ENCODE data around the gene MEX3C. TPM values are rescaled to one million over a fixed set of nuclear protein-coding genes. Genes with fewer than 3 reads are reported as not detected.

MEX3C gene
- total and polyA plus RNA-seq, 4 donors: 45.7 to 65.5 (median 51.3) TPM

DNA sequence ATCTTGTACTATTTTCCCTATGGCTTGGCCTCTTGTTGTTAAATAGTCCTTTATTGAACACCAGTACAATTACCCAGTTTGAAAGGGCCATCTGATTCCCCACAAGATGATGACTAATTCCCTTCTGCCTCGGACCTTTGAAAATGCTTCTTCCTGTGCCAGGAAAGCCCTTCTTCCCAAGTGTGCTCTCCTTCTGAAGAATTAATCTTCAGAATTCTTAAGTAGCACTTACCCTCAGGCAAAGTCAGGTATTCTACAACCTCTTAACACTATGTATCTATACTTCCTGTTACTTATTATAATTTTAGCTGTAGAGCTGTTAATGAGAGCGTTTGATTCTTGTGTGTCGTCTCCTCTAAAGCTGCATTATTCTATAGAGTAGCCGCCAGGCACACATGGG is 28.6 kb upstream of the MEX3C start:
- no peaks in the 10 kb centered on the region for H3K36me3 ChIP-seq (ENCODE audit: control insufficient read depth, insufficient read depth, low read length)
- H3K4me3 ChIP-seq (ENCODE audit: low read depth, low read length): no peak overlapping the region
- H3K9me3 ChIP-seq (ENCODE audit: control insufficient read depth, insufficient read depth, low read length): peaks cover 3% of the 10 kb centered on the region
- no peak for DNase-seq (ENCODE audit: low read depth in 4 of 6, low spot score in 6 of 6)
- WGBS (ENCODE audit: insufficient coverage): 75% methylated on average over 1 of the region's 4 CpGs
- no peaks in the 10 kb centered on the region for H3K27me3 ChIP-seq (ENCODE audit: control insufficient read depth, insufficient read depth, low read length)
- H3K4me1 ChIP-seq (ENCODE audit: control insufficient read depth, insufficient read depth, low read length): no peaks in the 10 kb centered on the region
- H3K27ac ChIP-seq (ENCODE audit: low read depth, low read length): no peak overlapping the region

DNA sequence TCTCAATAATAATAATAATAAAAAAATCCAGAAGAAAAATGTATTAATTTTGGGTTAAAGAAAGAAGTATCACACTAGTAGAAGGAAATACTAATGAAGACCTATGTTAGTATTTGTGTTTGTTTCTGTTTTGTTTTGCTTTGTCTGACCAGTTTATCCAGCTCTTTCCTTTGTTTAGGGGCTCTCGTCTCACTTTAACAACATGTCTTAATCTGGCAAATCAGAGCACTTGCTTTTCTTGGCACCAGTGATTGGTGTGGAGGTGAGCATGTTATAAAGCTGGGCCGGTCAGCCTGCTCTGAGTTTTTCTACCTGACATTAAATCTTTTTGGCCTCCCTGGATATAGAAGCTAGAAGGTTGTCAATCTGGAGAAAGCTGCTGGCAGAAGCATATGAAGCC is 15.1 kb upstream of the MEX3C start:
- no peaks in the 10 kb centered on the region for H3K36me3 ChIP-seq (ENCODE audit: control insufficient read depth, insufficient read depth, low read length)
- H3K4me3 ChIP-seq (ENCODE audit: low read depth, low read length): no peak overlapping the region
- 100% methylated on average over 1 of the region's 2 CpGs for WGBS (ENCODE audit: insufficient coverage)

DNA sequence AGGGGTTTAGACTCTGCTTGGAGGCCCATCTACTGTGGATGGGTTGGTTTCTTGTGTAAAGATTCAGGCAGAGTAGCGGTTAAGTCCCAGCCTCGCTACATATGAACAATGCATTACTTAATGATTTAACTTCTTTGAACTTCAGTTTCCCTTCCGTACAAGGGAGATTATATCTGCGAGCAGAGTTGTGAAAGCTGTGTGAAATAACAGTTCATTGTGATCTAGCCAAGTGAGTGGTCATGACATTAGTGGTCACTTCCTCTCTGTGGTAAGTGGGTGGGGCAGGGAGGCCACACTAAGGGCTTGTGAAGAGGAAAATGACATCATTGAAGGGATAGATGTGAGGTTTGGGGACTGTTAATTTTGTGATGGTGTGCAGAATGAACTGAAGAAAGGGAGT is 14.1 kb upstream of the MEX3C start:
- peak in 1 of 6 donors; percentile 15 for DNase-seq (ENCODE audit: low read depth in 4 of 6, low spot score in 6 of 6)
- Histone ChIP-seq H3K4me3 (ENCODE audit: low read depth, low read length) (no peak overlapping the region), H3K9me3 (ENCODE audit: control insufficient read depth, insufficient read depth, low read length) (no peaks in the 10 kb centered on the region), H3K27ac (ENCODE audit: low read depth, low read length) (peak overlapping the region; percentile 10), H3K4me1 (ENCODE audit: control insufficient read depth, insufficient read depth, low read length) (no peaks in the 10 kb centered on the region), H3K27me3 (ENCODE audit: control insufficient read depth, insufficient read depth, low read length) (no peaks in the 10 kb centered on the region), H3K36me3 (ENCODE audit: control insufficient read depth, insufficient read depth, low read length) (no peaks in the 10 kb centered on the region)
- WGBS (ENCODE audit: insufficient coverage): 60% methylated on average over 1 of the region's 4 CpGs

More for the DNA sequence above, 15.1 kb upstream of the MEX3C start:
- Histone ChIP-seq H3K27ac (ENCODE audit: low read depth, low read length) (no peak overlapping the region), H3K27me3 (ENCODE audit: control insufficient read depth, insufficient read depth, low read length) (no peaks in the 10 kb centered on the region), H3K9me3 (ENCODE audit: control insufficient read depth, insufficient read depth, low read length) (no peaks in the 10 kb centered on the region), H3K4me1 (ENCODE audit: control insufficient read depth, insufficient read depth, low read length) (no peaks in the 10 kb centered on the region)
- no peak for DNase-seq (ENCODE audit: low read depth in 4 of 6, low spot score in 6 of 6)

DNA sequence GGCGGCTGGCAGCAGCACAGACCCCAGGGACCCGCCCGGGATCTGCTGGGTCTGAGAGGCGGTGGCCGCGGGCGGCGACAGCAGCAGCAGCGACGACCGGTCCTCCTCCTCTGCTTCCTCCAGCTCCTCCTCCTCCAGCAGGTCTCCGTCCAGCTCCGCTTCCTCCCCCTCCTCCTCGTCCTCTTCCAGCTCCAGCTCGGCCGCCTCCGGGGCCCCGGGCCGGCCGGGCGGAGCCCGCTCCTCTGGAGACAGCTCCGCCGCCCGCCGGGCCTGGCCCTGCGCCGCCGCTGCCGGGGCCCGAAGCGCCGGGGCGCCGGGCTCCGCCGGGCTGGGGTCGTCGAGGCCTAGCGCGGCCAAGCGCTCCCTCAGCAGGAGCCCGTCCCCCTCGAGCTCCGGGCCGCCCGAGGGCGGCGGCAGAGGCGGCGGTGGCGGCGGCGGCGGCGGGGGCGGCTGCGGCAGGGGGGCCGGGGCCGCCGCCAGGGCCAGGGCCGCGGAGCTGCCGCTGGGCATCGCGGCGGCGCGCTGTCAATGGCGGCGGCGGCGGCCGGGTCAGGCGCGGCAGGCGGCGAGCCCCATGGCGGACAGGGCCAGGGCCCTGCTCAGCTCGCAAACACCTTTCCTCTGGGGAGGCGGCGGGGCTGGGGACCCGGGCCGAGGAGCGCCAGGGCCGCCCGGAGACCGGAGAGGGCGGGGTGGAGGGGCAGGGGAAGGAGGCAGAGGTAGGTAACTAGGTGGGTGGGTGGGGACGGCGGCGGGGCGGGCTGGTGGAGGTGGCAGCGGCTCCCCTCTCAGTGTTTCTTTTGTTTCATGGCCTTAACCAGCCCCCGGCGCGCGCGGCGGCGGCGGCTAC is 445 bp downstream of the MEX3C start:
- no peaks in the 10 kb centered on the region for H3K9me3 ChIP-seq (ENCODE audit: control insufficient read depth, insufficient read depth, low read length)
- H3K36me3 ChIP-seq (ENCODE audit: control insufficient read depth, insufficient read depth, low read length): no peaks in the 10 kb centered on the region
- peak in 2 of 6 donors; percentile 76 to 79 for DNase-seq (ENCODE audit: low read depth in 4 of 6, low spot score in 6 of 6)
- under 1% methylated on average over 89 of the region's 102 CpGs for WGBS (ENCODE audit: insufficient coverage)
- peak overlapping the region; percentile 91 for H3K27ac ChIP-seq (ENCODE audit: low read depth, low read length)
- no peaks in the 10 kb centered on the region for H3K27me3 ChIP-seq (ENCODE audit: control insufficient read depth, insufficient read depth, low read length)
- H3K4me1 ChIP-seq (ENCODE audit: control insufficient read depth, insufficient read depth, low read length): peaks cover 9% of the 10 kb centered on the region
- peak overlapping the region; percentile 85 for H3K4me3 ChIP-seq (ENCODE audit: low read depth, low read length)

DNA sequence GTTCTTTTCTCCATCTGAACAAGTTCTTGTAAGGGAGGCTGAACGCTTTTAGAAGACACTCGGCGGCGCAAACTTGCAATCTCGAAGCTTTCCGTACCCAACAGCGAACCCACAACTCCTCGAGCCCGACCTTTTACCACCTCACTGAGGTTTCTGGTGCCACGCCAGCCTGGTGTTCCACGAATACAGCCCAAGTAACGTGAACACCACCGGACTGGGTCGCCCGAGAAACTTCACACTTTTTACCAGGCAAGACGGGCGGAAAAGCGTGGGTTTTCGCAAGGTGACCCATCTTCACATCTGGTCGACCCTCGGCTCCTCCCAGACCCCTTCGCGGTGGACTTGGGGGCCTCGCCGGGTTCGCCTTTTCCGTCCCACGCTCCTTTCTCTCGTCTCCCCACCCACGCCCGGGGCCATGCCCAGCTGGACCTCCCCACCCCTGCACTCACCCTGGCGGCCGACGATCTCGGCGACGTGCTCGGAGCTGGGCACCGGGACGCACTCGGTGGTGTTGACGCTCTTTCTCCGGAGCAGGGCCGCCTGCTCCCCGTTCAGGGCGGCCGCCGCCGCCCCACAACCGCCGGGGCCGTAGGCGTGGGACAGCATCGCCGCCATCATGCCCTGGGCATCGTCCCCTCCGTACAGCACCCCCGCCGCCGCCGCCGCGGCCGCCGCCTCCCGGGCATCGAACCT is 1.2 kb downstream of the MEX3C start:
- no peaks in the 10 kb centered on the region for H3K9me3 ChIP-seq (ENCODE audit: control insufficient read depth, insufficient read depth, low read length)
- WGBS (ENCODE audit: insufficient coverage): 0% methylated on average over 67 of the region's 67 CpGs
- no peaks in the 10 kb centered on the region for H3K36me3 ChIP-seq (ENCODE audit: control insufficient read depth, insufficient read depth, low read length)
- no peaks in the 10 kb centered on the region for H3K27me3 ChIP-seq (ENCODE audit: control insufficient read depth, insufficient read depth, low read length)
- peak overlapping the region; percentile 77 for H3K4me3 ChIP-seq (ENCODE audit: low read depth, low read length)
- DNase-seq (ENCODE audit: low read depth in 4 of 6, low spot score in 6 of 6): peak in 3 of 6 donors; percentile 31 to 68 (median 62)
- peak overlapping the region; percentile 88 for H3K27ac ChIP-seq (ENCODE audit: low read depth, low read length)
- H3K4me1 ChIP-seq (ENCODE audit: control insufficient read depth, insufficient read depth, low read length): peaks cover 9% of the 10 kb centered on the region

DNA sequence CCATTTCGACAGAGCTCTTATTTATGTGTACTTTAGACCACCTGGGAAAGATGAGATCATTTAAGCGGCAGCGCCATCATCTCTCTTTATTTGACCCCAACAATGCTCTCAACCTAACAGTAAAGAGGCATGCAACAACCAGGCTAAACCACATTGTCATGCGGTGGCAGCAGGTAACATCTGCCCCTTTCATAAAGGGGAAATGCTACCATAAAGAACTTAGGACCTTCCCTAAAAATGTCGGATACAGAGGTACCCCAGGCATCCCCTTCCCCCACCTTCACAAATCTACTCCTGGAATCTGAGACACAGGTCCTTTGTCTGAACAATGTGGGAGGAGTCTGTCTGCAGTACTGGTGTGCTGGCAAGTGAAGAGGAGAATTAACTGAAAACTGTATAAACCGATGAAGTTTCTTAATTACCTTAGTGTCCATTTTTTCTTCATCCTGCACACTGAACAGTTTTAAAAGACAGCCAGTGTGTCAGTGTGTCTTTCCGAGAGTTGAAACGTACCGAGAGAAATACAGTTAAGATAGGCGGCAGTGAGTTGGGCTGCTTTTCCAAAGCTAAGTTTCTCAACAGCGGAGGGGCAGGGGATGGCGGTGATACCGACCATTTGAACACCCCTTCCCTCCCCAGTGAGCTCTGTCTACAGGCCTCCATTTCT is 1.9 kb downstream of the MEX3C start:
- DNase-seq (ENCODE audit: low read depth in 4 of 6, low spot score in 6 of 6): peak in 3 of 6 donors; percentile 42 to 92 (median 82)
- Histone ChIP-seq H3K4me1 (ENCODE audit: control insufficient read depth, insufficient read depth, low read length) (peaks cover 9% of the 10 kb centered on the region), H3K27ac (ENCODE audit: low read depth, low read length) (peak overlapping the region; percentile 88), H3K4me3 (ENCODE audit: low read depth, low read length) (peak overlapping the region; percentile 77), H3K9me3 (ENCODE audit: control insufficient read depth, insufficient read depth, low read length) (no peaks in the 10 kb centered on the region), H3K36me3 (ENCODE audit: control insufficient read depth, insufficient read depth, low read length) (no peaks in the 10 kb centered on the region), H3K27me3 (ENCODE audit: control insufficient read depth, insufficient read depth, low read length) (no peaks in the 10 kb centered on the region)
- 0% methylated on average over 5 of the region's 13 CpGs for WGBS (ENCODE audit: insufficient coverage)

DNA sequence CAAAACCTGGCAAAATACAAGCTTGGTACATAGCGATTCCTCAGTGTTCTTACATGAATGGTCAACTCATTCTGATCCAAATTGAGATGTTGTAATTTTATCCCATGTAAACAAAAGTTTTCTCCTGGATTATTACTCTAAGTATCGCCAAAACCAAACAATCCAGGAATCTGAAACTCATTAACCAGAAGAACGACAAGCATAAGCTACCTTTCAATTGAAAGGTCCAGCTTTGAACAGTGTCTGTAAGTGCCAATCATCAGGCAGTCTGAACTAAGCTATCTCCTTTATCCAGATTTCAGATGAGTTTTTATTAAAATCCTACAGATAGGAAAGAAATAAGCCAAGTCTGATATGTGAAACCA is 2.4 kb downstream of the MEX3C start:
- Histone ChIP-seq H3K4me3 (ENCODE audit: low read depth, low read length) (peak overlapping the region; percentile 77), H3K4me1 (ENCODE audit: control insufficient read depth, insufficient read depth, low read length) (peaks cover 9% of the 10 kb centered on the region), H3K9me3 (ENCODE audit: control insufficient read depth, insufficient read depth, low read length) (no peaks in the 10 kb centered on the region), H3K36me3 (ENCODE audit: control insufficient read depth, insufficient read depth, low read length) (no peaks in the 10 kb centered on the region), H3K27me3 (ENCODE audit: control insufficient read depth, insufficient read depth, low read length) (no peaks in the 10 kb centered on the region), H3K27ac (ENCODE audit: low read depth, low read length) (peak overlapping the region; percentile 88)
- 0% methylated on average over 2 of the region's 3 CpGs for WGBS (ENCODE audit: insufficient coverage)
- no peak for DNase-seq (ENCODE audit: low read depth in 4 of 6, low spot score in 6 of 6)

DNA sequence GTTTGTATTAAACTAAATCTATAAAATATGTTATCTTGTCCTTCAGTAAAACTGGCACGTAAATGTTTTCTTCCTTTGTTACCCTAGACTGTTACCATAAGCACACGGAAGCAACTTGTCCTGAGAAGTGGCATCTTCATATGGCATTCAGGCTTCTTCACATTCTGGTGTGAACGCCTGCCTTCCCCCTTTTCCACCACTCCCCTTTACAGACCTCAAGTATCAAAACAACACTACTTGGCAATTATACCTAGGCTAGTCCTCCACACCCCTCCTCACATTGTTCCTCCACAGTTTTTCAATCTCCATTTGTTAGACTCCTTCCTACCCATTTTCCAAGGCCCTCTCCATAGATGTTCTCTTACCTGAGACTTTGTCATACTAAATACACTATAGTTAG is 2.9 kb downstream of the MEX3C start:
- 7% methylated on average over 3 of the region's 3 CpGs for WGBS (ENCODE audit: insufficient coverage)
- peak overlapping the region; percentile 88 for H3K27ac ChIP-seq (ENCODE audit: low read depth, low read length)

DNA sequence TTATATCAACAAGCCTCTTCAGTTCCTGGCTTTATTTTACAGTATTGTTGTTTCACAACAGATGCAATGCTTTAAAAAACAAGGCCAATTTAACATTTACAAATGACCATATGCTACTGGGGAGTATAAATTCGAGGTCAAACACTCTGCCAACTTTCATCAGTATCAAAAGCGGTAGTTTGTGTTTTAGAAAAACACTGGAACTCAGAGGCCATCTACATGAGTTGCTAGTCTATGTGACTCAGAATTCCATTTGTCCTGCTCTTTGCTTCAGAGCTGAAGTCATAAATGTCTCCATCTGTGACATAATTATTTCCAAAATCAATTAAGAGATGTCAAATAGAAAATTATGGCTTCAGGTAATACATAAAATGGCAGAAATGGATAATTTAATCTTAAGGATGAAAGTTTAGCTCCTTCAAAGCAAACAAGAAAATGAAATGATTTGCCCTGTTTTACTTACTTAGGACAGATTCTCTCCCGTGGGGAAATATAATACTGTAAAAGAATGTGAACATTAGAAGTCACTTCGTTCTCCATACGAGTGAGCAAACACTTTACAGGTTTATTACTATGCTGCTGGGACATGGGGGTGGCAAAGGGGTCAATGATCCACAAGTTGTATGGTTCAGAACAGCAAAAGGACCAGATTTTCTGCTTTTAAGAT is 3.7 kb downstream of the MEX3C start:
- Histone ChIP-seq H3K4me3 (ENCODE audit: low read depth, low read length) (peak overlapping the region; percentile 4), H3K27ac (ENCODE audit: low read depth, low read length) (no peak overlapping the region), H3K4me1 (ENCODE audit: control insufficient read depth, insufficient read depth, low read length) (peaks cover 8% of the 10 kb centered on the region), H3K27me3 (ENCODE audit: control insufficient read depth, insufficient read depth, low read length) (no peaks in the 10 kb centered on the region), H3K9me3 (ENCODE audit: control insufficient read depth, insufficient read depth, low read length) (no peaks in the 10 kb centered on the region), H3K36me3 (ENCODE audit: control insufficient read depth, insufficient read depth, low read length) (no peaks in the 10 kb centered on the region)
- no CpG with 5 or more reads among the region's 5 CpGs for WGBS (ENCODE audit: insufficient coverage)
- peak in 2 of 6 donors; percentile 9 to 16 for DNase-seq (ENCODE audit: low read depth in 4 of 6, low spot score in 6 of 6)

More for the DNA sequence above, 2.9 kb downstream of the MEX3C start:
- H3K9me3 ChIP-seq (ENCODE audit: control insufficient read depth, insufficient read depth, low read length): no peaks in the 10 kb centered on the region
- peak overlapping the region; percentile 77 for H3K4me3 ChIP-seq (ENCODE audit: low read depth, low read length)
- H3K36me3 ChIP-seq (ENCODE audit: control insufficient read depth, insufficient read depth, low read length): no peaks in the 10 kb centered on the region
- peak in 2 of 6 donors; percentile 24 to 39 for DNase-seq (ENCODE audit: low read depth in 4 of 6, low spot score in 6 of 6)
- H3K4me1 ChIP-seq (ENCODE audit: control insufficient read depth, insufficient read depth, low read length): peaks cover 9% of the 10 kb centered on the region
- no peaks in the 10 kb centered on the region for H3K27me3 ChIP-seq (ENCODE audit: control insufficient read depth, insufficient read depth, low read length)

All from spinal cord (tissue), 10 donors.